ENCODE data around the gene MRTFA. TPM values are rescaled to one million over a fixed set of nuclear protein-coding genes. Genes with fewer than 3 reads are reported as not detected.

MRTFA gene
- total RNA-seq, 1 experiment from 2014 or later, result 26.6 TPM

DNA sequence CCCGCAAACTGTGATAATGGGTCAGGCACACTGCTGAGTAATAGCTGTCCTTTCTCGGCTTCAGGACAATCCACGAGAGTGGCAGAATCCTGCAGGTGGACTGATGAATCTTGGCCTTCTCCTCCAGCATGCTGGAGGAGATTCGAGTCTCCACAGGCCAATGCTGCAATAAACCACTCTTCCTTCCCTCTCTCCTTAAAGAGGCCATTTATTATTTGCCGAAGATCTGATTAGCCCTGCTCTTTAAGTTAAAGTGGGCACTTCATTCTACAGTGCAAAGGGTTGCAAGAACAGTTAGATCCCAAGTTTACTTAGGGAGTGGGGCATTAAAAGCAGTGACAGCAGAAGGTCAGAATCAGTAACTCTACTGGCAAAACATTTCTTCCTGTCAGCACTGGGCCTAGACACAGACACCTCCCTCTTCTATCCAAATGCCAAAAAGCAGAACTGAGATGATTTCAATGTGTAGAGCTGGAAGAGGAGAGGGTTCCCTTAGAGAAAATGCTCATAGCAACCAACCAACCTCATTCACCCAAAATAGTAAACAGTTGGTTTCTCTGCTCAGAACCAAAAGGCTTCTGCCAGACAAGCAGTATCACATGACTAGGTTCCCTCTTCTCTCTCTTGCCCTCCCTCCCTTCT lies 144.4 kb downstream of the MRTFA start:
- peak; percentile 42 for DNase-seq (ENCODE audit: low read depth)

DNA sequence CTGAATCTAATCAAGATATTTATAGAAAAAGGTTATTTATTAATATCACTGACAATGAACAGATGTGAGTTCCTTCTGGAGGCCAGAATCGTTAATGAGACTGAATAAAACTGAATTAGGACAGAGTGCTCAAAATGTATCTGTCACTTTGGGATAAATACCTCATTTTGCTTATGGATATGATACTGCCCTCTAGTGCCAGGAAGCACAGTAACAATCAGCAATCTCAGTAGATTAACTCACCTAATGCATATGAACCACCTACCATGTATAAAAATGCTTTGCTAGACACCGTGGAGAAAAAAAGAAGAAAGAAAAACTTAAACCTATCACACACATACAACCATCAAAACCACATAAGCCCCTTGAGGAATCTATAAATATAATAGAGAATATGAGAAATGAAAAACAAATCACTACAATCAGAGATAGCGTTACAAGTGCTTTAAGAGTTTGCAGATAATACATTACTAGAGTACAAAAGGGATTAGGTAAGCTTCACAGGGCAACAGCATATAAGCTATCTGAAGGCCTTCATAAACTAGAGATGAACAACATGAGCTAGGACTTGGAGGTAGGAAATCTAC lies 148.8 kb downstream of the MRTFA start:
- no peak for DNase-seq (ENCODE audit: low read depth)

DNA sequence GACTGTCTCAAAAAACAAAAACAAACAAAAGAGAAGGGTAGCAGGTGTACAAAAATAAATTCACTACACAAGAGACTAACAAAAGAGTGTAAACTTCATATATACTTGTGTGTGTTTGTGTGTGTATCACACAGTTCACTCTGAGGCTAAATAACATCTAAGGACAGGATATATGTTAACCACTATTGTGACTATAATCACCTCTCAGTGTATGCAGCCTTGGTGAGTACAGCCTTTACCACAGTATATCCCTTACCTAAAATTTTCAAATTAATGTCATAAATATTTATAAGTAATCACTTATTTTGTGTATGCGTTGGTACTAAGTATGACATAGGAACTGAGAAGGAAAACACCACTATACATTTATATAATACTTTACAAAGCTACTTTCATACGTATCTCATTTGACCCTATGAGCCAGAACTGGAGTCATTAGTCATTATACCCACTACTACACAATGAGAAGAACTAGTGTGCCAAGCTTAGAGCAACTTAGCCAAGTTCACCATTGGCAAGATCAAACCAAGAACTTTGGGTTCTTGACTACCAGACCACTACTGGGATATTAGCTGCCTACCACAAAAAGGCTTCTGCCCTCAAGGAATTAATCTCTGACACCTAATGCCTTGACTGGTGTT lies 149.4 kb downstream of the MRTFA start:
- DNase-seq (ENCODE audit: low read depth), result no peak

DNA sequence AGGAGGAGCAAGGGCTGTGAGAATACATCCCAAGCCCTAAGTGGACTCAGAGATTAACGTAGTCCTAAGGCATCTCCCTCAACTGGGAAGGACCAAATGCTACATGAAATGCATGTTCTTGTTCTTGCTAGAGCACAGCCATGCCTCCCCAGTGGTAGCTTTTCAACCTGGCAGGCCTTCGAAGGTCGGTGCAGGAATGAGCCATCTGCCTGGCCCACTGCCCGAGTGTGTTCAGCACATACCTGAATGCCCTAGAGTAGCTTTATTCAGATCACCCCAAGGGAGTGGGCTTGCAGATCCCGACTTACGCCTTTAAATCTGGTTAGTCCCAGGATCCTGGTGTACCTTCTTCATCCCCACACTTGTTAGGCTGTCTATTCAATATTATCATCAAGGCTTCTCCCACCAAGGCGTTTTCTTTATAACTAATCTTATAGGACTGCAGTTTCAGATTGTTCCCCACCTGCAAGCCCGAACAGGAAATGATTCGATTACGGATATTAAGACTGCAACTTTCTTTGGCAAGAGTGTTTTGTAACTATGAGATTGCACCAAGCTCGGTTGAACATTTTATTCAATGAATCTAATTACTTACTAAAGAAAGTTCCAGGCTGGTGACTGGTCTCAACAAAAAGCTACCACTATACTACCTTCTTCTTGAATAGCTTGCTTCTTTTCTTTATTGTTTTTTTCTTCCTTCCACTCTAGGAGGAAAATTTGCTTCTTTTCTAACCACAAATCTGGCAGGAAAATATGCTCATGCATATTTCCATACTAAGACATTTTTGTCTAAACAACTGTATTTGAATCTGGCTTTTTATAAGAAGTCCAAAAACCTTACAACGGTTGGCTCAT lies 150.5 kb downstream of the MRTFA start:
- DNase-seq (ENCODE audit: low read depth), result no peak

DNA sequence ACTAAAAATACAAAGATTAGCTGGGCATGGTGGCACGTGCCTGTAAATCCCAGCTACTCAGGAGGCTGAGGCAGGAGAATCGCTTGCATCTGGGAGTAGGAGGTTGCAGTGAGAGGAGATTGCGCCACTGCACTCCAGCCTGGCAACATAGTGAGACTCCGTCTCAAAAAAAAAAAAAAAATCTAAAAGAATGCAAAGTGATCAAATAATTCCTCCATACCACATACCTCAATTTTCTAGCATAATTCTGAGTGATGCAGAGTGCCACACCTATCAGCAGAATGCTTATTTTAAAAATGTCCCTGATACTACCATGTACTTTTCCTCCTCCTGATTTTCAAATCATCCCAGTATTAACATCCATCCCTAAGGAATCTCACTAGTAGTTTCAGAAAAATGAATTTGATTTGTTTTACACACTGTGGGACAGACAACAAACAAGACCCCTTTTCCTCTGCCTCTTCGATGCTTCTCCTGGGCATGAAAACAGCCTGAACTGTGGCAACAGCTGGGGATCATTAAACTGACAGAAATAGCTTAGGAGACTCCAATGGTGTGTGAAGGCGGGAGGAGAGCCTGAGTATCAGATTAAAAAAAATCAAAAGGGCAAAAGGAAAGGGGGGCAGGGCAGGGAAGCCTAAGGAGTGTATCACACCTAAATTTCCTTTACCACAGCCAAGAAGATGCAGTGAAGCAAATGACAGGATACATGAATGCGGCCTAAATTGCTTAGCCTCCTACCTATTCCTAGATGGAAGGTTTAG lies 151.4 kb downstream of the MRTFA start:
- DNase-seq (ENCODE audit: low read depth), result peak; percentile 64

DNA sequence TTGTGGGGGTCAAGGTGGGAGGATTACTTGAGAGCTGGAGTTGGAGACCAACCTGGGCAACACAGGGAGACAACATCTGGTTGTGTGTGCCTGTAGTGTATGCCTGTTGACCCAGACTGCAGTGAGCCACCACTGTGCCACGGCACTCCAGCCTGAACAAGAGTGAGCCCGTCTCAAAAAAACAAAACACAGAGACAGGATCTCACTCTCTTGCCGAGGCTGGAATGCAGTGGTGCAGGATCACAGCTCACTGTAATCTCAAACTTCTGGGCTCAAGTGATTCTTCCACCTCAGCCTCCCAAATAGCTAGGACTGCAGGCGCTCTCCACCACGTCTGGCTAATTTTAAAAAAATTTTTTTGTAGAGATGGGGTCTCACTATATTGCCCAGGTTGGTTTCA lies 153.6 kb downstream of the MRTFA start:
- no peak for DNase-seq (ENCODE audit: low read depth)

DNA sequence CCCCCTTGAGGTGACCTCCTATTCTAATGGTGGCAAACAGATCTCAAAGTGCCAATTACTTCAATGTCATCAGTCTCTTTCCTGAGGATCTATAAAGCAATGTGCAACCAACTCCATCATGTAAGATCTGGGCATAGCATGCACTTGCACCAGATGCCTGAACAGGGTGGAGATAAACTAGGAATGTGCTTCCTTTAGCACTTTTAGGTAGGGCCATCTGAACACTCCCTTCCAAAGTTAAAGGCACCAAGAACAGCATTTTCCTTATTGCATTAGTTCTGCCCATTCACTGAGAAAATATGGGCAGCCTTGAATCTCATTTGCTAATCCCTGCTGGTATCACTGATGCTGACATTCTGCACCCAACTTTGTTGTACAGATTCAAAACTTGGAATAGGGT lies 154.1 kb downstream of the MRTFA start:
- no peak for DNase-seq (ENCODE audit: low read depth)

DNA sequence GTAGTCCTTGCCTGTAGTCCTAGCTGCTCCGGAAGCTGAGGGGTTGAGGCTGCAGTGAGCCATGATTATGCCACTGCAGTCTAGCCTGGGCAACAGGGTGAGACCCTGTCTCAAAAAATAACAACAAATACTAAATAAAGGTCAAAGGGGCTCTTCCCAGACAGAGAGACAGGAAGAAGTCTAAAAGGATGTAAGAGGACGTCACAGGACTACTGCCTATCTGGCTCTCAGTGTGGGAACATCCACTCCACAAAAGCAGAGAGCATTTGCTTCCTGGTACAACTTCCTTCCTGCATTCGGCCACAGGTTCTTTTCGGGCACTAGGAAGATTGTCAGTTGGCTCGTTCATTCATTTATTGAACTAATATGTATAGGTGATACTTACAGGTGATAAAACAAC lies 155.5 kb downstream of the MRTFA start:
- no peak for DNase-seq (ENCODE audit: low read depth)

DNA sequence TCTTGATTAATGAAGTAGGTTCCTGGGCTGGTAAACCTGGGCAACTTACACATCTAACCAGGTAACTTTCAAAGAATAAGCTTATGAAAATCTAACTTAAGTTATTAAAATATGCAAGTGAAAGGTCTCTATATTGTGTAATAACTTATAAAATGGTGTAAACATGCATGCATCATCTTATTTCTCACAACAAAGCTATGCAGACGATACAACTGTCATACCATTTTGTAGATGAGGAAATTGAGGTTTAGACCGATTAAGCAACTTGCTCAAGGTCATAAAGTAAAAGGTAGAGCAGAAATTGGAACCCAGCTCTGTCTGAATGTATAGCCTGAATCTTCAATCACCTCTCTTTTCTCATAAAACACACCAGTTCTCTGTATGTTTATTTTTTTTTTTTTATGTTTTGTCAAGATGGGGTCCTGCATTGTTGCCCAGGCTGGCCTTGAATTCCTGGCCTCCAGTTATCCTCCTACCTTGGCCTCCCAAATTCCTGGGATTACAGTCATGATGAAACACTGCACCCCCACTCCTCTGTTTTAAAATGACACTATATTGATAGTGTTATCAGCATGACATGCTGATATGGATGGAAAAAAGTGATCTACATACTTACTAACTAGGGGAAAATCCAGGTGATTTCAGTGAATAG lies 156.5 kb downstream of the MRTFA start:
- DNase-seq (ENCODE audit: low read depth), result no peak

DNA sequence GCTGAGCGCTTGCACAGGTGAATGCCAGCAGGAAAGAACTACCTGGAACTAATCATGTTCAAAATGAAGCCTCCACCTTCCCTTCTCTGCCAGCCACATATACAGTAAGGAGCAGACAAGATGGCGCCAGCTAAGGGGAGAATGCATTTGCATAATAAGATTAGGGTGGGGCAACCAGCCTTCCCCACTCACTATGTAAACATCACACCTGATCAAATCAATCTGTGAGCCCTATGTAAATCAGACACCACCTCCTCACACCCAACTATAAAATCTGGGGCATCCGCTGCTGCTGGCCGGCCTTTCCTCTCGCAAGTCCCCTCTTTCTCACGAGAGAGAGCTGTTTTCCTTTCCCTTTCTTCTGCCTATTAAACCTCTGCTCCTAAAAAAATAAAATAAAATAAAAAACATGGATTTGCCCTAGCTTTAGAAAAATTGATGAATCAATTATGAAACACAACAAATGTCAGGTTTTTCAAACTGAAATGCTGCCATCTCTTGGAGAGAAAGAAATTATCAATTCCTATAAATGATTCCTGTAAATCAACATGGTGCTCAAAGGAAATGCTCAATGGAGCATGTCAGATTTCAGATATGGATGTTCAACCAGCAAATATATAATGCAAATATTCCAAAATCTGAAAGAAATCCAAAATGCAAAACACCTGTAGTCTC lies 157.3 kb downstream of the MRTFA start:
- no peak for DNase-seq (ENCODE audit: low read depth)

DNA sequence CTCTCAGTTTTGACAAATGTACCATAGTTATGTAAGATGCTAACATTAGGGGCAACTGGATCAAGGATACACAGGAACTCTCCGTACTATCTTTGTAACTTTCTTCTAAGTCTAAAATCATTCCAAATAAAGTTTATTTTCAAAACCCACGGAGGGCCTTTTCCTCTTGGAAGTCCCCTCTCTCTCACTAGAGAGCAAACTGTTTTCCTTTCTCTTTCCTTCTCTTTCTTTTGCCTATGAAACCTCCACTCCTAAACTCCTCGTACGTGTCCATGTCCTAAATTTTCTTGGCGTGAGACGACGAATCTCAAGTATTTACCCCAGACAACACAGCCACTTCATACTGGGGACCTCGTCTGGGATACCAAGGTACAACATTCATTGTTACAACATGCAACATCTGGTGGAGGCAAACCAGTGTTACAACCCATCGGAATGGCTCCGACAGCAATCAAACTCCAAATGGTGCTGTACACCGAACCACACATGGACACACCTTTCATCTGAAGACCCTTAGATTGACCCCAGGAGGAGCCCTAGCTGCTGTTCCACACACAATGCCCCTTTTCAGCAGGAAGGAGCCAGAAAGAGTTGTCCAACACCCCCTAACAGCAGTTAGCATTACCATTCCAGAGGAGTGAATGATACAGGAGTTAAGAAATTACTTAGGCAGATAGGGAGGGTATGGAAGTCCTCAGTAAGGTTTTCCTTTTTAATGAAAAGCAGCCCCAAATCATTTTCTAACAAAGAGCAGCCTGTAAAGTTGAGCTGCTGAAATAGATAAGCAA lies 158.0 kb downstream of the MRTFA start:
- DNase-seq (ENCODE audit: low read depth), result no peak

DNA sequence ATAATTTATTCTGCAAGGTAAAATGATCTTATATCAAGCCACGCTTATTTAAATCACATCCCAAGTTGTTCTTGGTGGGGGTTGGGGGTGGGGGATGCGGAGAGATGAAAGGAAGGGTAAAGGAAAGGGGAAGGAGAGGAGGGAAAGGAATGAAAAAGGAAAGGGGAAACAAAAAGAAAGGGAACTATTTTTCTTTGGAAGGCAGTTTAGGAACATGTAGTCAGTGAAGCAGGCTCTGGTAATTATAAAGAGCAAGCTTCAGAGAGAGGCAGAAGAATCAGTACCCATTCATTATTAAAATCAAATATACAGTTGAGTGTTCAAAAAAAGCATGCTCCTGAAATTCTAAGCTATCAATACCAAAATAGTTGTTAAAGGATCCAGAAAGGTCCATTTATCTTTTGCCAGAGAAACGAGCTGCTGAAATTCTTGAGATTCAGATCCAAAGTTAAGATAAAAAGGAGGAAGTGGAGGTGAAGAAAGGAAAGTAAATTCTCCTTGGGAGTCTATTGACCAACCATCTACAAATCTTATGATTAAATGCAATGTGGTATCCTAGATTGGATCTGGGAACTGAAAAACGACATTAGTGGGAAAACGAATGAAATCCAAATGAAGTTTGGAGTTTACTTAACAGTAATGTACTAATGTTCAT lies 158.7 kb downstream of the MRTFA start:
- DNase-seq (ENCODE audit: low read depth), result no peak

DNA sequence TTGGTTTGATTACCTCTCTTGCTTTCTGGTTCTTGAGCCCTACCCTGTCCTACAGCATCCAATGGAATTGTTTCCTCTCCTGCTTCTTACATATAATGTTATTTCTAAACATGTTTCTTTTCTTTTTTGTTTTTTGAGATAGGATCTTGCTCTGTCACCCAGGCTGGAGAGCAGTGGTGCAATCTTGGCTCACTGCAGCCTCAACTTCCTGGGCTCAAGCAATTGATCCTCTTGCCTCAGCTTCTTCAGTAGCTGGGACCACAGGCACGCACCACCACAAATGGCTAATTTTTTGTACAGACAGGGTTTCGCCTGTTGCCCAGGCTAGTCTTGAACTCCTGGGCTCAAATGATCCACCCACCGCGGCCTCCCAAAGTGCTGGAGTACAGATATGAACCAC lies 160.2 kb downstream of the MRTFA start:
- DNase-seq (ENCODE audit: low read depth), result no peak

DNA sequence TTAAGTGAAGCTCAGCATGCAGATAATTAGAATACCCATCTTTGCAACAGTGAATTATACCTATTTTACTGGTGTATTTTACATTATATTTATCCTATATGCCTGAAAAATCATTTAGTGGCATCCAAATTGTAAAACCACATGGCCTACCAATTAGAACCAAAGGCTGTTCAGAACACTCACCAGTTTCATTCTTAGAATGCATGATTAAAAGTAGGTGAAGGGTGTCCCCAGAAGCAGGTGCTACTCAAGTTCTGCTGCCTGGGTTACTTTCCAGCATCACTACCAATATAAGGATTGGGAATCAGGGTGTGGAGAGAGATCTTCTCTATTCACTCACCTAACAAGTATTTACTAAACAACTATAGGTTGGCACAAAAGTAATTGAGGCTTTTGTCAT lies 162.8 kb downstream of the MRTFA start:
- no peak for DNase-seq (ENCODE audit: low read depth)

DNA sequence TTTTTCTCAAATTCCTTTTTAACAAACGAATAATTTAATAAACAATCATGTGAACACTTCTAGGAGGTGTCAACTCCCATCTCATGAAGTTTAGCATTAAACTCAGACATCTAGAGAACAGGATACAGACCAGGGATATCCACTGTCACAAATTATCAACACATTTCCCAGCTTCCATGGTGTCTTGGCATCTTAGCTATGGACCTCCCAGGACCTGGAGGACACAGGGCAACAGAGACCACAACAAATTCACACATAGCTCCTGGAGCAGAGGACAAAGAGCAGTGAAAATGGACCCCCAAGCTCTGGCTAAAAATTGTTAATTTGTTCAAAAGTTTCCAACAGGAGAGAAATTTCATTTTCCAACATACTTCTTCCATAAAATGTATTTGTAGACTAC lies 163.9 kb downstream of the MRTFA start:
- DNase-seq (ENCODE audit: low read depth), result no peak

DNA sequence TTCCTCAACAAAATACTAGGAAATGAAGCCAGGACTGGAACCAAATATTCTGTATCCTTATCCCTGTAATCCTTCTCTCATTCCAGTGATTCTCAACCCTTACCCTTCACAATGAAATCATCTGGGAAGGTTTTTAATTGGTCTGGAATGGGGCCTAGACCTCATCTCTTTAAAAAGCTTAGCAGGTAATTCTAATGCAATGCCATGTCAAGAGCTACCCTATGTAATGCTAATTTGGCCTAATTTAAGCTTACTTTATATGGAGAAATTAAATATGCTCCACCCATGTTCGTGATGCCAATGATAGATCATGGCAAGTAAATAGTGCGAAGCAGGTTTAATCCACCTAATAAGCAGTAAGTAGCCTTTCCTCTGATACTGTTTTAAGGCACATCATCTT lies 164.5 kb downstream of the MRTFA start:
- no peak for DNase-seq (ENCODE audit: low read depth)

DNA sequence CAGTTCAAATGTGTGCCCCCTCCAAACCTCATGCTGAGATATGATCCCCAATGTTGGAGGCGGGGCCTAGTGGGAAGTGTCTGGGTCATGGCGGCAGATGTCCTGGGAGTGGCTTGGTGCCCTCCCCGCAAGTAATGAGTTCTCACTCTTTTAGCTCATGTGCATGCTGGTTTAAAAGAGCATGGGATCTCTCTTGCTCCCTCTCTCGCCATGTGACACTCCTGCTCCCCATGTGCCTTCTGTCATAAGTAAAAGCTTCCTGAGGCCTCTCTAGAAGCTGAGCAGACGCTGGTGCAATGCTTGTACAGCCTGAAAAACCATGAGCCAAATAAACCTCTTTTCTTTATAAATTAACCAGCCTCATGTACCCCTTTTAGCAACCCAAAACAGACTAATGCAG lies 167.3 kb downstream of the MRTFA start:
- DNase-seq (ENCODE audit: low read depth), result no peak

DNA sequence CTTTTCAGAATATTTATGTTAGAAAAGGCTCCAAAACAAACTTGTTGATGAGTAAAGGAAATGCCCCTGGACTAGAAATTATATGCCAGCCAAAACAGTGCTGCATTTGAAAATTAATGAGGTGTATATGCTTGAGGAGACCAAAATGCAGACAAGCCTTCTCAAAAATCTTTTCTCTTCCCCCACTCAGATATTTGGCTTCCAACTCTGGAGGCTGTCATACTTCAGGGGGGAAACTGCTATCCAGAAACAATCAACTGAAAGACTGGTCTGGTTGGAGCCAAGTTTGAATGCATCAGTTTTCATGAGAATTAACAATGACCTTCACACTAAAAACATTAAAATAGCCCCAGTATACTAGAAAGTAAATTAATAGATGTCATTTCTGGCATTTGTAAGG lies 167.9 kb downstream of the MRTFA start:
- DNase-seq (ENCODE audit: low read depth), result no peak

DNA sequence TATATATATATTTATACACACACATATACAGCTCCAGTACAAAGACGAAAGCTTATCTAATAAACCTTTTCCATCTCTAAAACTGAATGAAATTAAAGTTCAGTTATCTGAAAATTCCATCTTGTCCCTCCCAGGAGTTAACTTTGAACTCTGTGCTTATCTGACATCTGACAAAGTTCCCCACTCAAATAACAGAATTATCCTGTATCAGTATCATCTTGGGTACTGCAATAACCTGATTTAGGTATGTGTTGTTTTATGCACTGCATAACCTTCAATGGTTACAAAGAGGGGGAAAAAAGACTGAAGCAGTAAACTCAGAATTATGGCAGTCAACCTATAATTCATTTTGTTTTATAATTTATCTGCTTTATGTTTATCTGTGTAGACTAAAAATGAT lies 169.5 kb downstream of the MRTFA start:
- no peak for DNase-seq (ENCODE audit: low read depth)
